GM12892 (cell line): ENCODE measurements around the gene SLC35F6.

ENCODE experiments used
- POLR2A ChIP-seq: IDR thresholded peaks from 2 replicates; pipeline ENCODE4 v1.6.1; 2011; ENCODE audit warnings: low read depth, low read length, control low read depth
- POLR2AphosphoS5 ChIP-seq: IDR thresholded peaks from 2 replicates; pipeline ENCODE4 v1.6.1; 2011; ENCODE audit warnings: low read depth, low read length, control low read depth
- TAF1 ChIP-seq: IDR thresholded peaks from 2 replicates; pipeline ENCODE4 v1.6.1; 2011; ENCODE audit warnings: low read depth, mild to moderate bottlenecking, control low read depth, low read length, borderline replicate concordance

- TF ChIP-seq POLR2A (no peak), POLR2AphosphoS5 (no peak), TAF1 (no peak)
These were observed 29.0 kb upstream of the SLC35F6 start for GRCh38 chr2:26735097-26735496.
